A549 (cell line): ENCODE measurements around the gene SPACA6.
A peak's percentile ranks its signal among the peaks of the same experiment; 100 is the strongest.

Experiments used
- EP300 ChIP-seq, 2 experiments: fragments of >200 bp; sonication (Bioruptor Twin); formaldehyde crosslinking; IDR thresholded peaks; 2 replicates in 1 of 2; 3 replicates in 1 of 2; pipeline ENCODE4 v1.6.1; 2016 to 2017
- HDAC2 ChIP-seq: fragments of 200-600 bp; sonication (generic); IDR thresholded peaks from 2 replicates; pipeline ENCODE4 v1.6.1; 2016
- PHF8 ChIP-seq: fragments of 200-600 bp; sonication (generic); IDR thresholded peaks from 2 replicates; pipeline ENCODE4 v1.6.1; 2016; ENCODE audit warnings: low read depth, mild to moderate bottlenecking, antibody characterized with exemption, moderate library complexity, borderline replicate concordance
- POLR2A ChIP-seq: IDR thresholded peaks from 2 replicates; pipeline ENCODE4 v1.6.1; 2012; ENCODE audit warnings: mild to moderate bottlenecking, low read length
- POLR2AphosphoS2 ChIP-seq: conservative IDR thresholded peaks from 2 replicates; pipeline ENCODE4 v1.6.1; 2012; ENCODE audit warnings: low read length, improper control_type of control experiment, inconsistent platforms
- SMC3 ChIP-seq: fragments of >200 bp; sonication (Bioruptor Twin); formaldehyde crosslinking; IDR thresholded peaks from 3 replicates; pipeline ENCODE4 v1.6.1; 2018; ENCODE audit warnings: inconsistent platforms
- TF ChIP-seq, protein P1 (sequence below): fragments of >200 bp; sonication (Bioruptor Twin); formaldehyde crosslinking; IDR thresholded peaks from 3 replicates; pipeline ENCODE4 v1.5.1; 2016
- TF ChIP-seq, protein P2 (sequence below): fragments of 200-600 bp; sonication (generic); IDR thresholded peaks from 2 replicates; pipeline ENCODE4 v1.6.1; 2016; ENCODE audit warnings: antibody characterized with exemption, mild to moderate bottlenecking, moderate library complexity

DNA sequence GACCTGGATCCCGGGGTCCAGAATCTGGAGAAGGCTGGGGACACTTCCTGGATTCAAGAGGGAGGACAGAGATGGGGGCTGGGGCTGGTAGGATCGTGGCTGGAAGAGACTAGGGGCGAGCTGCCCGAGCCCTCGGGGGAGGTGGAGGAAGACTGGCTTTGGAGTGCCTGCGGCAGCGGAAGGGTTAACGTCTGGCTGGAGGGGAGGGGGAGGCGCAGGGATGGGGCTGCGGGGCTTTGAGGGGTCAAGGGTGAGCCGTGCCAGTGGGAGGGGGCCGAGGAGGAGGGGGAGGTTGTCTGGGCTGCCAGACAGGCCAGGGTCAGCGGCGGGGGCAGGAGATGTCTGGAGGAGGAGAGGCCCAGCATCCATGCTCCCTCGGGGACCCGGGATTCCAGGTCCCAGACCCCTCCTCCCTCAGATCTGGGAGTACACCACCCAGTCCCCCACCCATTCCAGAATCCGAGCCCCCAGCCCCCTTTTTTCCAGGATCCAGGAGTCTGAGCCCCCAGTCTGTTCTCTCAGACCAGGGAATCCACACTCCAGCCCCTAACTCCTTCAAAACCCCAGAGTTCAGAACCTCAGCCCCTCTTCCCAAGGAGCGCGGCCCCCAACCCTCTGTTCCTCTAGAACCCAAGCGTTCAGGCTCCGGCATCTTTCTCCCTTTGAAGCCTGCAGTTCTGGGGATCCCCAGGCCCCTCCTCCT, 3.2 kb upstream of the SPACA6 start:
- TF ChIP-seq, protein P1, sequence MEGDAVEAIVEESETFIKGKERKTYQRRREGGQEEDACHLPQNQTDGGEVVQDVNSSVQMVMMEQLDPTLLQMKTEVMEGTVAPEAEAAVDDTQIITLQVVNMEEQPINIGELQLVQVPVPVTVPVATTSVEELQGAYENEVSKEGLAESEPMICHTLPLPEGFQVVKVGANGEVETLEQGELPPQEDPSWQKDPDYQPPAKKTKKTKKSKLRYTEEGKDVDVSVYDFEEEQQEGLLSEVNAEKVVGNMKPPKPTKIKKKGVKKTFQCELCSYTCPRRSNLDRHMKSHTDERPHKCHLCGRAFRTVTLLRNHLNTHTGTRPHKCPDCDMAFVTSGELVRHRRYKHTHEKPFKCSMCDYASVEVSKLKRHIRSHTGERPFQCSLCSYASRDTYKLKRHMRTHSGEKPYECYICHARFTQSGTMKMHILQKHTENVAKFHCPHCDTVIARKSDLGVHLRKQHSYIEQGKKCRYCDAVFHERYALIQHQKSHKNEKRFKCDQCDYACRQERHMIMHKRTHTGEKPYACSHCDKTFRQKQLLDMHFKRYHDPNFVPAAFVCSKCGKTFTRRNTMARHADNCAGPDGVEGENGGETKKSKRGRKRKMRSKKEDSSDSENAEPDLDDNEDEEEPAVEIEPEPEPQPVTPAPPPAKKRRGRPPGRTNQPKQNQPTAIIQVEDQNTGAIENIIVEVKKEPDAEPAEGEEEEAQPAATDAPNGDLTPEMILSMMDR = no peak
- TF ChIP-seq EP300 (IDR thresholded peaks at IDR 0.05) = no peak
- TF ChIP-seq POLR2A = peak; percentile 2; the same call in 1 of the 2 replicates
- TF ChIP-seq, protein P2, sequence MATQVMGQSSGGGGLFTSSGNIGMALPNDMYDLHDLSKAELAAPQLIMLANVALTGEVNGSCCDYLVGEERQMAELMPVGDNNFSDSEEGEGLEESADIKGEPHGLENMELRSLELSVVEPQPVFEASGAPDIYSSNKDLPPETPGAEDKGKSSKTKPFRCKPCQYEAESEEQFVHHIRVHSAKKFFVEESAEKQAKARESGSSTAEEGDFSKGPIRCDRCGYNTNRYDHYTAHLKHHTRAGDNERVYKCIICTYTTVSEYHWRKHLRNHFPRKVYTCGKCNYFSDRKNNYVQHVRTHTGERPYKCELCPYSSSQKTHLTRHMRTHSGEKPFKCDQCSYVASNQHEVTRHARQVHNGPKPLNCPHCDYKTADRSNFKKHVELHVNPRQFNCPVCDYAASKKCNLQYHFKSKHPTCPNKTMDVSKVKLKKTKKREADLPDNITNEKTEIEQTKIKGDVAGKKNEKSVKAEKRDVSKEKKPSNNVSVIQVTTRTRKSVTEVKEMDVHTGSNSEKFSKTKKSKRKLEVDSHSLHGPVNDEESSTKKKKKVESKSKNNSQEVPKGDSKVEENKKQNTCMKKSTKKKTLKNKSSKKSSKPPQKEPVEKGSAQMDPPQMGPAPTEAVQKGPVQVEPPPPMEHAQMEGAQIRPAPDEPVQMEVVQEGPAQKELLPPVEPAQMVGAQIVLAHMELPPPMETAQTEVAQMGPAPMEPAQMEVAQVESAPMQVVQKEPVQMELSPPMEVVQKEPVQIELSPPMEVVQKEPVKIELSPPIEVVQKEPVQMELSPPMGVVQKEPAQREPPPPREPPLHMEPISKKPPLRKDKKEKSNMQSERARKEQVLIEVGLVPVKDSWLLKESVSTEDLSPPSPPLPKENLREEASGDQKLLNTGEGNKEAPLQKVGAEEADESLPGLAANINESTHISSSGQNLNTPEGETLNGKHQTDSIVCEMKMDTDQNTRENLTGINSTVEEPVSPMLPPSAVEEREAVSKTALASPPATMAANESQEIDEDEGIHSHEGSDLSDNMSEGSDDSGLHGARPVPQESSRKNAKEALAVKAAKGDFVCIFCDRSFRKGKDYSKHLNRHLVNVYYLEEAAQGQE = no peak
- no peak for TF ChIP-seq SMC3
- no peak for TF ChIP-seq HDAC2
- no peak for TF ChIP-seq POLR2AphosphoS2
- TF ChIP-seq PHF8 = no peak
